ENCODE measurements around the gene LRP10.

LRP10 gene

GRCh38 chr14:22864979-22865378 lies 6.6 kb upstream of the LRP10 start:
- no peaks in the 10 kb centered on the region for H3K36me3 ChIP-seq (ENCODE audit: control insufficient read depth, insufficient read depth, low read length)
- no peak overlapping the region for H3K4me3 ChIP-seq (ENCODE audit: insufficient read depth, low read depth, low read length, poor library complexity, severe bottlenecking)
- H3K27me3 ChIP-seq (replicated peaks; ENCODE audit: control insufficient read depth, insufficient read depth, low read length, poor library complexity, severe bottlenecking), result no peaks in the 10 kb centered on the region
- DNase-seq, result no peak
- H3K27ac ChIP-seq (ENCODE audit: insufficient read depth, low read length, poor library complexity, severe bottlenecking), result no peak overlapping the region
- H3K4me1 ChIP-seq (ENCODE audit: control insufficient read depth, insufficient read depth, low read length, poor library complexity, severe bottlenecking), result peaks cover 5% of the 10 kb centered on the region
- H3K9me3 ChIP-seq (ENCODE audit: control insufficient read depth, low read length), result no peaks in the 10 kb centered on the region

- no peak overlapping the region for H3K4me3 ChIP-seq (ENCODE audit: insufficient read depth, low read depth, low read length, poor library complexity, severe bottlenecking)
- no peak for DNase-seq
Measured at GRCh38 chr14:22865424-22866405, 5.8 kb upstream of the LRP10 start.

GRCh38 chr14:22866874-22867273 lies 4.7 kb upstream of the LRP10 start:
- DNase-seq, result no peak

More at GRCh38 chr14:22865424-22866405, 5.8 kb upstream of the LRP10 start:
- Histone ChIP-seq H3K27me3 (replicated peaks; ENCODE audit: control insufficient read depth, insufficient read depth, low read length, poor library complexity, severe bottlenecking) (no peaks in the 10 kb centered on the region), H3K9me3 (ENCODE audit: control insufficient read depth, low read length) (no peaks in the 10 kb centered on the region), H3K27ac (ENCODE audit: insufficient read depth, low read length, poor library complexity, severe bottlenecking) (no peak overlapping the region), H3K36me3 (ENCODE audit: control insufficient read depth, insufficient read depth, low read length) (no peaks in the 10 kb centered on the region), H3K4me1 (ENCODE audit: control insufficient read depth, insufficient read depth, low read length, poor library complexity, severe bottlenecking) (peaks cover 12% of the 10 kb centered on the region)

GRCh38 chr14:22870811-22871223 lies 723 bp upstream of the LRP10 start:
- no peak for DNase-seq
- Histone ChIP-seq H3K27ac (ENCODE audit: insufficient read depth, low read length, poor library complexity, severe bottlenecking) (peak overlapping the region; percentile 93), H3K9me3 (ENCODE audit: control insufficient read depth, low read length) (no peaks in the 10 kb centered on the region), H3K27me3 (replicated peaks; ENCODE audit: control insufficient read depth, insufficient read depth, low read length, poor library complexity, severe bottlenecking) (no peaks in the 10 kb centered on the region), H3K4me3 (ENCODE audit: insufficient read depth, low read depth, low read length, poor library complexity, severe bottlenecking) (peak overlapping the region; percentile 94), H3K36me3 (ENCODE audit: control insufficient read depth, insufficient read depth, low read length) (peaks cover 22% of the 10 kb centered on the region), H3K4me1 (ENCODE audit: control insufficient read depth, insufficient read depth, low read length, poor library complexity, severe bottlenecking) (peaks cover 29% of the 10 kb centered on the region)

More at GRCh38 chr14:22866874-22867273, 4.7 kb upstream of the LRP10 start:
- Histone ChIP-seq H3K4me3 (ENCODE audit: insufficient read depth, low read depth, low read length, poor library complexity, severe bottlenecking) (no peak overlapping the region), H3K36me3 (ENCODE audit: control insufficient read depth, insufficient read depth, low read length) (no peaks in the 10 kb centered on the region), H3K27ac (ENCODE audit: insufficient read depth, low read length, poor library complexity, severe bottlenecking) (no peak overlapping the region), H3K27me3 (replicated peaks; ENCODE audit: control insufficient read depth, insufficient read depth, low read length, poor library complexity, severe bottlenecking) (no peaks in the 10 kb centered on the region), H3K4me1 (ENCODE audit: control insufficient read depth, insufficient read depth, low read length, poor library complexity, severe bottlenecking) (peaks cover 12% of the 10 kb centered on the region), H3K9me3 (ENCODE audit: control insufficient read depth, low read length) (no peaks in the 10 kb centered on the region)

- Histone ChIP-seq H3K36me3 (ENCODE audit: control insufficient read depth, insufficient read depth, low read length) (peaks cover 36% of the 10 kb centered on the region), H3K4me3 (ENCODE audit: insufficient read depth, low read depth, low read length, poor library complexity, severe bottlenecking) (peak overlapping the region; percentile 94), H3K27me3 (replicated peaks; ENCODE audit: control insufficient read depth, insufficient read depth, low read length, poor library complexity, severe bottlenecking) (no peaks in the 10 kb centered on the region), H3K4me1 (ENCODE audit: control insufficient read depth, insufficient read depth, low read length, poor library complexity, severe bottlenecking) (peaks cover 29% of the 10 kb centered on the region), H3K27ac (ENCODE audit: insufficient read depth, low read length, poor library complexity, severe bottlenecking) (peak overlapping the region; percentile 93), H3K9me3 (ENCODE audit: control insufficient read depth, low read length) (no peaks in the 10 kb centered on the region)
- peak; percentile 45 to 67 (median 61) for DNase-seq
Measured at GRCh38 chr14:22872033-22872832, 693 bp downstream of the LRP10 start.

- Histone ChIP-seq H3K36me3 (ENCODE audit: control insufficient read depth, insufficient read depth, low read length) (peaks cover 44% of the 10 kb centered on the region), H3K27ac (ENCODE audit: insufficient read depth, low read length, poor library complexity, severe bottlenecking) (peak overlapping the region; percentile 93), H3K4me3 (ENCODE audit: insufficient read depth, low read depth, low read length, poor library complexity, severe bottlenecking) (peak overlapping the region; percentile 94), H3K4me1 (ENCODE audit: control insufficient read depth, insufficient read depth, low read length, poor library complexity, severe bottlenecking) (peaks cover 29% of the 10 kb centered on the region), H3K27me3 (replicated peaks; ENCODE audit: control insufficient read depth, insufficient read depth, low read length, poor library complexity, severe bottlenecking) (no peaks in the 10 kb centered on the region), H3K9me3 (ENCODE audit: control insufficient read depth, low read length) (no peaks in the 10 kb centered on the region)
- no peak for DNase-seq
Measured at GRCh38 chr14:22872833-22873520, 1.4 kb downstream of the LRP10 start.

- DNase-seq, result no peak
- no peak overlapping the region for H3K27ac ChIP-seq (ENCODE audit: insufficient read depth, low read length, poor library complexity, severe bottlenecking)
- H3K4me1 ChIP-seq (ENCODE audit: control insufficient read depth, insufficient read depth, low read length, poor library complexity, severe bottlenecking), result peaks cover 22% of the 10 kb centered on the region
- peaks cover 59% of the 10 kb centered on the region for H3K36me3 ChIP-seq (ENCODE audit: control insufficient read depth, insufficient read depth, low read length)
- no peaks in the 10 kb centered on the region for H3K27me3 ChIP-seq (replicated peaks; ENCODE audit: control insufficient read depth, insufficient read depth, low read length, poor library complexity, severe bottlenecking)
- no peak overlapping the region for H3K4me3 ChIP-seq (ENCODE audit: insufficient read depth, low read depth, low read length, poor library complexity, severe bottlenecking)
- H3K9me3 ChIP-seq (ENCODE audit: control insufficient read depth, low read length), result no peaks in the 10 kb centered on the region
Measured at GRCh38 chr14:22875003-22875747, 3.6 kb downstream of the LRP10 start.

GRCh38 chr14:22875748-22876319 lies 4.3 kb downstream of the LRP10 start:
- peaks cover 59% of the 10 kb centered on the region for H3K36me3 ChIP-seq (ENCODE audit: control insufficient read depth, insufficient read depth, low read length)
- H3K27ac ChIP-seq (ENCODE audit: insufficient read depth, low read length, poor library complexity, severe bottlenecking), result no peak overlapping the region
- H3K27me3 ChIP-seq (replicated peaks; ENCODE audit: control insufficient read depth, insufficient read depth, low read length, poor library complexity, severe bottlenecking), result no peaks in the 10 kb centered on the region
- H3K4me3 ChIP-seq (ENCODE audit: insufficient read depth, low read depth, low read length, poor library complexity, severe bottlenecking), result no peak overlapping the region
- peaks cover 16% of the 10 kb centered on the region for H3K4me1 ChIP-seq (ENCODE audit: control insufficient read depth, insufficient read depth, low read length, poor library complexity, severe bottlenecking)
- no peak for DNase-seq
- H3K9me3 ChIP-seq (ENCODE audit: control insufficient read depth, low read length), result no peaks in the 10 kb centered on the region

GRCh38 chr14:22877000-22877501 lies 5.5 kb downstream of the LRP10 start:
- no peaks in the 10 kb centered on the region for H3K9me3 ChIP-seq (ENCODE audit: control insufficient read depth, low read length)
- no peak for DNase-seq
- no peaks in the 10 kb centered on the region for H3K27me3 ChIP-seq (replicated peaks; ENCODE audit: control insufficient read depth, insufficient read depth, low read length, poor library complexity, severe bottlenecking)
- peaks cover 59% of the 10 kb centered on the region for H3K36me3 ChIP-seq (ENCODE audit: control insufficient read depth, insufficient read depth, low read length)
- no peak overlapping the region for H3K4me3 ChIP-seq (ENCODE audit: insufficient read depth, low read depth, low read length, poor library complexity, severe bottlenecking)
- peak overlapping the region; percentile 8 for H3K27ac ChIP-seq (ENCODE audit: insufficient read depth, low read length, poor library complexity, severe bottlenecking)
- H3K4me1 ChIP-seq (ENCODE audit: control insufficient read depth, insufficient read depth, low read length, poor library complexity, severe bottlenecking), result peaks cover 16% of the 10 kb centered on the region

Data from effector memory CD4-positive, alpha-beta T cell (primary cell).